HG03175 (cell line): ENCODE data around the gene RIPPLY2.
"Not testable (repeated sequence)": the region's sequence is repeated elsewhere in the genome, so short reads cannot be mapped to it uniquely, and the experiment has no call there.

Experiments
- ATAC-seq: cut with Tn5 transposase; IDR thresholded peaks from one replicate; pipeline ENCODE4 v1.9.1; 2021; ENCODE audit warnings: mild to moderate bottlenecking, moderate library complexity; ENCODE audit not compliant: unreplicated experiment

Gene RIPPLY2, protein sequence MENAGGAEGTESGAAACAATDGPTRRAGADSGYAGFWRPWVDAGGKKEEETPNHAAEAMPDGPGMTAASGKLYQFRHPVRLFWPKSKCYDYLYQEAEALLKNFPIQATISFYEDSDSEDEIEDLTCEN

DNA sequence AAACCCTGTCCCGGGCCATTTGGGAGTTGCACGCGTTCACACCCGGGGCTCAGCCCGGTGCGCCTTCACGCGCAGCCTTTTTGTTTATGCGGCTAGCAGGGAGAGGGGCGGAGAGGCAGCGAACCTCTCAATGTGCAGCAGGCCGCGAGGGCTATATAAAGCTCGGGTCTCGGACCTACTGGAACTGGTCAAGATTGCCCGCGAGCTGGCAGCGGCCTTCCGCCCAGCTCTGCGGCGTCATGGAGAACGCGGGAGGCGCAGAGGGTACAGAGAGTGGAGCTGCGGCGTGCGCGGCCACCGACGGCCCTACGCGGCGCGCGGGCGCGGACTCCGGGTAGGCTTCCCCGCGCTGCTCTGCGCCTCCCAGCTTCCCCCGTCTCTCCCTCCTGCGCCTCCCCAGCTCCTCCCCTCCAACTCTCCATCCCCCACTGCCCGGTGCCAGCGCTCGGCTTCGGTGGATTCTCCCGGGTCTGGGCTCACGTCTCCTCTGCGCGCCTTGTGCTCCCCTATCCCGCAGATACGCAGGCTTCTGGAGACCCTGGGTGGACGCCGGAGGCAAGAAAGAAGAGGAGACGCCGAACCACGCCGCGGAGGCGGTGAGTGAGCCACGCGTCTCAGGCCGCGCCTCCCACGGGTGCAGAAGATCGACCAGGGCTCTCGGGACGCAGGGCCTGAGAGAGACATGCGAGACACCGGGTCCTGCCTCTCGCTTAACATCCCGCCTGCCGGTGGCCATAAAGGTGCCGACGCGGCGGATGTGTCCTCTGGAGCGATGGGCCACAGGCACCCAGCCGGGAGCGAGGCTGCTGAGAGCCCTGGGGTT lies at the start of gene RIPPLY2:
Gene RIPPLY2 (plus strand): TSS at position 183 of the 823 bp plus-strand sequence. CDS start 57 bp downstream, at position 240.
- ATAC-seq: peak; percentile 46

DNA sequence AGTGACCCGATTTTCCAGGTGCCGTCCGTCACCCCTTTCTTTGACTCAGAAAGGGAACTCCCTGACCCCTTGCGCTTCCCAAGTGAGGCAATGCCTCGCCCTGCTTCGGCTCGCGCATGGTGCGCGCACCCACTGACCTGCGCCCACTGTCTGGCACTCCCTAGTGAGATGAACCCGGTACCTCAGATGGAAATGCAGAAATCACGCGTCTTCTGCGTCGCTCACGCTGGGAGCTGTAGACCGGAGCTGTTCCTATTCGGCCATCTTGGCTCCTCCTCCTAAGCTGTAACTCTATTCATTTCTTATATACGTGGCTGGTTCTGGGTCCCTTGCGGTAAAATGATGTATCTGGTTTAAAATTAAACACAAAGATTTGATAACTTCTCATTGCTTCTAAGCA lies 49.7 kb upstream of the RIPPLY2 start:
- not testable (repeated sequence) for ATAC-seq

DNA sequence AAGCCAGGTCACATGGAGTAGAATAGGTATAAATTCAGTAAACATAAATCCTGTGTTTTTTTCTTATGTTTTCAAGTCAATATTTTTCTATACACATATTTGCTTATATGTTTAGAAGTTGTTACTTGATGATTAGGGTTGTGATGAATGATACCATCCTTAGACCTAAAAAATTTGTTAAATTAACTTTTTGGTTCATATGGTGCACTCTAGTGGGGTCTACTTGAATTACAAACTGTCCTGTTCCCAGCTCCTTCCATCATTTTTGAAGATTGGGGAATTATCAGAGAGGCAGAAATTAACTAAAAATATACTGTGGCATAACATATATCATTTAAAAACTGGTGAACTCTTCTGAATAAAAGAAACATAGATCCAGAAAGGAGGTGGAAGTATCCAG lies 48.3 kb upstream of the RIPPLY2 start:
- no peak for ATAC-seq

DNA sequence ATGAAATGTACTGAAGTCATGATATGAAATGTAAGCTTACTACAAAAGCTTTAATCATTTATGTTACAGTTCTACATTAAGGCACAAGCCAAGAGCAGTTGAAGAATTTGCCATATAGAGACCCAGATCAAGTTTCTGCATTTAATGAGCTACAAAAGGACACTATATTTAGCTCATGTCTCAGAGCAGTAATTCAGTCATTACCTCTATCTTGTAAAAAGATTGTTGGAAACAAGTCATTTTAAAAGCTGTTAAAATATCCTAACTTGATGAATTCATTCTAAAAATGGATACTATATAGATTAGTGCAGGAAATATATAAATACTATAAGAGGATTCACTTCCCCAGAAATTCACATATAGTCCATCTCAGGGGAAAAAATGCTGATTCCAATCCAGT lies 45.2 kb upstream of the RIPPLY2 start:
- ATAC-seq: no peak

DNA sequence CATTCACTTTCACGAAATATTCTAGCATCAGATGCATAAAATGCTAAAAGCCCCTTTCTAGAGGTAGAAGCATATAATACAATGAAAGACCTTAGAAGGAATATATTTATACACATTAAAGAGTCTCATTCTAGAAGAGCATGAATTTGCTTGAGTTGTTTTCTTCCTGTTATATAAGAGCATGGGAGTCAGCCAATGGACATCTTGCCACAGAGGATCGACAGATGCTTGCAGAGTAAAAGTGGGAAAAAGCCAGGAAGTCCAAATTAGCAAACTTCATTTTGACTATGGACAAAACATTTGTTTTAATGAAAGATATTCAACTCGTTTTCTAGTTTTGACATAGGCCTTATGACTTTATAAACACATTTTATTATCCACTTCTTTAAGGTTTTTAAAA lies 44.2 kb upstream of the RIPPLY2 start:
- no peak for ATAC-seq

DNA sequence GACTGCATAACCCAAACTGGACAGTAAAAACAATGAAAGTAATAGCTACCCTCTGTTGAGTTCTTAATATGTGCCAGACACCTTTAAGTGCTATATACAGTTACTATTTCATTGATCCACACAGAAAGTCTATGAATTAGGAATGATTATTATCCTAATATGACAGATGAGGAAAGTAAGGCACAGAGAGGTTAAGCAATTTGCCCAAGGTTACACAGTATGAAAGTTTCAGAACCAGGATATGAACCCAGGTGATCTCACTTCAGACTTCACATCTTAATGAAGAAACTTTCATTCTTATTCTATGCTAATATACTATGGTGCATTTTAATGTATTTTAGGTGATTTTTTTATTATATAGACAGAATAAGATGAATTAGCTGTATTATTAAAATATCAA lies 40.6 kb upstream of the RIPPLY2 start:
- ATAC-seq: no peak

DNA sequence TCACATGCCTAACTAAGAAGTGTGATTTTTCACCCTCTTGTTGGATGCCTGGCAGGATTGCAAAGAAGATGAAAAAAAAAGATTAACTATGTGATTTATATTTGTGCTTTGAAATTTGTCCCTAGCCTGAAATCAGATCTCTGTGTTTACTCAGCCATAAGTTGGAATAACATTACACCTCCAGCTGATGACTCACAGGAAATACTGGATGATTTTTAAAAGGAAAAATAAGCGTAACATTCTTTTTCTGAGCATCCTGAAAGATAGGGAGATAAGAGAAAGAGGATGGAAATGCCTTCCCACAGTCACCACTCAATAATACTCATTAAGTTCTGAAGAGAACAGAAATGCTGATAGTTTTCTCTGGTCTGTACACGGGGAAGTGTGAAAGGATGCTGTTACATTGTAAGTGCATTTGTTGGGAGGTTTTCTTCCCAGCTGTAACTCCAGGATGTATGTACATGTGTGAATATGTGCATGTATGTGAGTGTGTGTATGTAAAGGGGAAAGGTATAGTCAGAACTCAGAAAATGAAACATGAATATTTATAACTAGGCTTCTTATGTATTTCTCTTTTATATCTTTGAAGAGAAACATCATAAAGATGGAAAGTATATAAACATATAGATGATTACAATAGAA lies 37.4 kb upstream of the RIPPLY2 start:
- no peak for ATAC-seq

DNA sequence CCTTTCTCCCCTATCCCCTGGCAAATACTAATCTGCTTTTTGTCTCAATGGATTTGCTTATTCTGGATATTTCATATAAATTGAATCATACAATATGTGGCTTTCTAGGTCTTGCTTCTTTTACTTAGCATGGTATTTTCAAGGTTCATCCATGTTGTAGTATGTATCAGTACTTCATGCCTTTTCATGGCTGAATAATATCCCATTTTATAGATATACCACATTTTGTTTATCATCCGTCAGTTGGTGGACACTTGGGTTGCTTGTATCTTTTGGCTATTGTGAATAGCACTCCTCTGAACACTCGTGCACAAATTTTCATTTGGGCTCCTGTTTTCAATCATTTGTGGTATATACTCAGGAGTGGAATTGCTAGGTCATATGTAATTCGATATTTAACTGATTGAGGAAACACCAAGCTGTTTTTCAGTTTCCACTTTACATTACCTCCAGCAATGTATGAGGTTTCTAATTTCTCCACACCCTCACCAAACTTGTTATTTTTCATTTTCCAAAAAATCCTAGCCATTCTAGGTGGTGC lies 30.5 kb upstream of the RIPPLY2 start:
- no peak for ATAC-seq

DNA sequence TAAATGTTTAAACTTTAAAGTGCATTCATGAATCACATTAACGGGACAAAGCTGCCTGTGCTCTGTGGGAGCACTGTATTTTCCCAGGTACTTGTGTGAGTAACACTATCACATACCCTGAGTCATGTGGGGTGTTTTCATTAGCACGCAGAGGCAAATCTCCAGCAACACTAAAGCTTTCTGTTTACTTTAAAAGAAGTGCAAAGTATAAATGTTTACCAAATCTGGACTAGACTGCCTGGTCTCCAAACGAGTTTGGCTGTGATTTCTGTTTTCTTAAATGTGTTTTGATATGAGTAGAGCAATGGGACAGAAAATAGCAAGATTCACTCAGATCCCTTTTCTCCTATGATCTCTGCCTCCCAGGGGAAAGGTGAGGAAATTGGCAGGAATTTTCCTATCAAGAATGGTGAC lies 28.8 kb upstream of the RIPPLY2 start:
- no peak for ATAC-seq

DNA sequence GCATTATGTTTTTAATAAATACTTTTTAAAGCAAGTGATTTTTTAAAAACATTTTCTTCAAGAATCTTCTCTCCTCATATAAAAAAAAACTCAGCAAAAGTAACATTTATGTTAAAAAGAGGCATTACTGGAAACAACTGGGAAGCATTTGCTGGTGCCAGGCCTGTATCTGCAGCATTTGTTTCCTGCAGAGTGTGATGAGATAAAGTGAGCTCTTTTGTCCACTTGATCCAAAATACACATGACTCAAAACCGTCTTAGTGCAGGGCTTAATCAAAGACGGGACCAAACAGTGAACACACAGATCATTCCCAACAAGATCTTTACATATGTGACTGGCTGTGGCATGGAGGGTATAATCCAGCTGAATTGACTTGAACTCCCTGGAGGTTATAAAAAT lies 28.3 kb upstream of the RIPPLY2 start:
- ATAC-seq: no peak

DNA sequence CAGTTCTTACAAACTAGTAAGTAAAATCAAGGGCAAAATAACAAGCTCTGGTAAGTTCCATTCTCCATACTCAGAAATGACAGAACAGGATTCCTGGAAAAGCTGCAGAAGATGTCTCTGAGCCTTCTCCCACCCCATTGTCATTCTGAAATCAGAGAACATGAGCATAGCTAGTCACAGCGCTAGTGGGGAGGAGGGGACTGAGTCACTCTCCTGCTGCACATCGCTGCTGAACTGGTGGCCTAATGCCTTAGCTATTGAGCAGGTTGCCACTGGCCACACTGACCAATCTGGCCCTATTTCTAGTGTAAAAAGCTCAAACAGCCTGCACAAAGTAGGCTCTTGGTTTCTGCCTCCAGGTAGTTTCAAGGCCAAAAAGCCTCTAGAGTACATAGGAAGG lies 26.1 kb upstream of the RIPPLY2 start:
- no peak for ATAC-seq

DNA sequence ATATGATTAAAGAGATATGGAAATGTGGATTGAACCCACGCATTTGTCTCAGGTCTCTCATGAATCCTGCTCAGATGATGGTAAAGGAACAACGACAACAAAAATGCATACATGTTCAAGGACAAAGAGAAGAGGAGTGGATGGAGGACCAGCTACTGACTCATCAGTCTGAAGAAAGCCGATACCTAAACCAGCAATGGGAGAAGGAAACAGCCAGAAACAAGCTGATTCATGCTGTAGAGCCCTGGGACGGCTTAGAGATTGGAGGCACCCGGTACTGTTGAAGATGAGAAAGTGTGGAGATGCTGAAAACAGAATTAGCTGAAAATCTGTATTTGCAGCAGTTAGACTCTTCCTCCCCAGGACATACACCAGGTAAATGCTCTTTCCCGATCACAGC lies 14.4 kb upstream of the RIPPLY2 start:
- ATAC-seq: no peak

DNA sequence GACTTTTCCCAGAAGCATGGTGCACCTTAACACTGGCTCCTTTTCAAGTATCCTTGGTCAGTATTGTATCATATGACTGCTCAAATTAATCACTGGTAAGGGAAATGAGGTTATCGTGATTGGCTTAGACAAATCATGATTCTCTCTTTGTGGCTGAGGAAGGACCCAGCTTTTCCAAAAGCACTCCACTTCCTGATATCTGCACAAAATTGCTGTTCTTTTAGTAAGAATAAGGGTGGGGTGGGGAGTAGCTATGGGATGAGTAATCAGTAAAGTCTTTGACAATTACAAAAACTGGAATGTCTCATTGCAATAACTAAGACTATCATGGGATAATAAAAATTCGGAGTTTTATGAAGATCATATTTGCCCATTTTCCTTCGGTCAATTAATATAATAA lies 9.0 kb upstream of the RIPPLY2 start:
- no peak for ATAC-seq

DNA sequence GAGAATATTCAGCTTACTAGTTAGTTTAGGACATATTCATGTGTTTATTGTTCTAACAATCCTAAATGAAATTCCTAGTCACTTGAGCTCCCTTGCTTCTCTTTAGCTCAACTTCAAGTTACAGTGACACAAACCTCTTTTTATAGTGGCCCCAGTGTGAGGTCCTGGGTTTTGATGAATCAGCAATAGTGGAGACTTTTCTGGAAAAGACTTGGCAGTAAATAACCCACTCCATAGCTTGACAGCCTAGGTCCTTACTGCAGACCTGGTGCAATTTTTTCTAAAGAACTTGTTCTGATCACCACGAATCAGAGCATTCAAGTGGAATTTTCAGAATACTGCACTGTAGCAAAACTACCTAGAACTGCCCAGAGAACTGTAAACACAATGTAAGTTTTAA lies 6.9 kb upstream of the RIPPLY2 start:
- no peak for ATAC-seq

DNA sequence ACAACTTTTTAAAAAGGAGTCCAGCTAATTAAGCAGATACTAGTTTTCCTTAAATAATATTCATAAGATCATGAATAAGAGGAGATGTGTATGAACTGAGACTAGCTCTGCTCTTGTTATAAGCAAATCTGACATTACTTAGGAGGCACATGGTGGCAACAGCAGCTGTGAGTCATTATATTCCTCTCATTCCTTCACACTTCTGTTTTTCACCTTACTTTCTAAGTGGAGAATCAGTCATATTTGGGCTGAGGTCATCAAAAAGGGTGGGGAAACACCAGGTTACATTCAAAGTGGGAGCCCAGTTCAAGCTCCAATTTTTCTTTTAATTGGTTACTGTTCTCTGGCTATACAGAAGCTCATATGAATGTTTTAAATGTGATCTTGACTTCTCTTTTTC lies 6.0 kb upstream of the RIPPLY2 start:
- ATAC-seq: peak; percentile 92

DNA sequence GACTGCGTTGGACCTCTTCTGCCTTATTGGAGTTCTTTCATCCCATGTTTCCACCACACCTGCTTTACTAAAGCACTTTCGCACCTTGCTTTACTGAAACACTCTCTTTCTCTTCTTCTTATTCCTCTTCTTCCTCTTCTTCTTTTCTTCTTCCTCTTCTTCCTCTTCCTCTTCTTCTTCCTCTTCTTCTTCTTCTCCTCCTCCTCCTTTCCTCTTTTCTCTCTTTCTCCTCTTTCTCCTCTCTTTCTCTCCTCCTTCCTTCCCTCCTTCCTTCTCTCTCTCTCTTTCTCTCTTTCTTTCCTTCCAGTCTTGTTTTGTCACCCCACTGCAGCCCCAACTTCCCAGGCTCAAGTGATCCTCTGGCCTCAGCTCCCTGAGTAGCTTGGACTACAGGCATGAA lies 4.0 kb upstream of the RIPPLY2 start:
- no peak for ATAC-seq

DNA sequence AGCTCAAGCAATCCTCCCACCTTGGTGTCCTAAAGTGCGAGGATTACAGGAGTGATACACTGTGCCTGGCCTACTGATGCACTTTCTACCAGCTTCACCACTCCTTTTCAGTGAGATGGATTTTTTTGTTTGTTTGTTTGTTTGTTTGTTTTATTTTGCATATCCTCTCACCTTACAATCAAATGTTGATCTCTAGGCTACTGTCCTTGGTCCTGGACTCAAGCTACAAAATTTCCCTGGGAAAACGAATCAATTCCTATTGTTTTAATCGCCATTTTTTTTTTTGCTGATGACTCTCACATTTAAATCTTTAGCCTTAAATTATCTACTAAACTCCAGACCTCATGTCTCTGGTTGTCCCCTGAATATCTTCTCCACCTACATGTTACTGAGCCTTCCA lies 3.5 kb upstream of the RIPPLY2 start:
- ATAC-seq: no peak

DNA sequence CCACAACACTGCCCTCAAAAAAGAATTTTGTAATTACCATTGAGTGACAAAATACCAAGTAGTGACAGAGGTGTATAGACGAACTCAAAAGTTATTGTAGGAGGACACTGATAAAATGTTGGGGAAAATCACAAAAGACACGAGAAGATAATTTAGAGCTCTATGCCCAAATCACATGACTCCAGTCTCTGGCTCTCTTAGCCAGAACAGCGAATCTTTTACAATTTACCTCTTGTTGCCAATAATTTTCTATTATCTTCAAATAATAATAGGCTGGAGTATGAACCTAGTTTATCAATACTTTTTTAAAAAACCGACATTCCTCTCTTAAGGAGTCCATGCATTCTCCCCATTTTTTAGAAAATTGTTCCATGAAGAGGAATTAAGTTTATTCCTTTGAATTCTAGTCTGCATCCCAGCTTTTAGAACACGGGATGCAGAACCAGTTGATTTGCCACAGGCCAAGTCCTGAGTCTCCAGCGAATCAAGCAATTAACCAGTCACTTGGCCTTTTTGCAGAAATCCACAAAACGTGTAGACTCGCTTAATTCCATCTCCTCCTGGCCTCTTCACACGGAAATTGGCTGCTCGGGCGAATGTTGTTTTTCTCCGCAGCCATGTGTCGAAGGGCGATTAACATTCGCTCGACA lies 507 bp upstream of the RIPPLY2 start:
- no peak for ATAC-seq

DNA sequence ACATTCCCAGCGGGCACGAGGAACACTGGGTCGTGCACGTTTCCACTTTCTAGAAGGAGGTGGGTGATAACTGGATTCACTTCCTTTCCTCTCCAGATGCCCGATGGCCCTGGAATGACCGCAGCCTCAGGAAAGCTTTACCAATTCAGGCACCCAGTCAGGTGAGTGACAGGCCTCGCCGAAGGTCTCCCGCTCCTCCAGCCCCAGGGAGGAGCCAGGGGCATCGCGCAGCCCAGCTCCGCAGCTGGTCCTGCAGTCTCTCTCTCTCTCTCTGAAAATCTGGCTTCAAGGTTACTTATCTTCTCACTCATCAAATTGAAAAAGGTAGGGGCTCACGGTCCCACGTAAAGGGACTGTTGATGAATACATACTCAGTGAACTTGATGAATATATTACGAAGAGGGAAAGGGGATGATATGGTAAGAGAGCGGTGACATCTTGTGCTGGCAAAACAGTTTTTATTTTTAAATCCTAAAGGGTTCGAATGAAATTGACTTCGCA lies 891 bp downstream of the RIPPLY2 start:
- ATAC-seq: peak; percentile 21

DNA sequence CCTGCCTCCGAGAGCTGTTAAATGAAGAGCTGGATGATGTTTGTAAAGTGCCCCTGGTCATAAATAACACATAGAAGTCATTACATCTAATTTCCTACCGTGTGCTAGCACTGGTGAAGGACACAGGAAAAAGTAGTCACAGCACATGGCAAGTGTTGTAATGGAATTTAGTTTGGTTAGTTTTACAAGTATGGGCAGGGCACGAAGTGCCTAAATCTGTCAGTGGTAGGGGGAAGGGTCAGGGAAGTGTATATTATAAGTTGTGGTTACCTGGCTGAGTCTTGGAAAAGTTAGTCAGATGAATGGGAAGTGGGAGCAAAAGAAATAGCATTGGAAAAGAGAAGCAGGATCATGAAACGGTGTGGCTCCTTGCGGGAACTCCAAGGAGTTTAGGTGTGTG lies 1.6 kb downstream of the RIPPLY2 start:
- no peak for ATAC-seq
